ENCODE results near the gene GPHA2. TPM values are rescaled to one million over a fixed set of nuclear protein-coding genes. Genes with fewer than 3 reads are reported as not detected.

Gene GPHA2
- total and polyA plus RNA-seq, 2 of the 13 experiments (the other 11 are each of a cell fraction or from before 2014, with no cell fraction given), result 13.0 to 19.1 TPM

DNA sequence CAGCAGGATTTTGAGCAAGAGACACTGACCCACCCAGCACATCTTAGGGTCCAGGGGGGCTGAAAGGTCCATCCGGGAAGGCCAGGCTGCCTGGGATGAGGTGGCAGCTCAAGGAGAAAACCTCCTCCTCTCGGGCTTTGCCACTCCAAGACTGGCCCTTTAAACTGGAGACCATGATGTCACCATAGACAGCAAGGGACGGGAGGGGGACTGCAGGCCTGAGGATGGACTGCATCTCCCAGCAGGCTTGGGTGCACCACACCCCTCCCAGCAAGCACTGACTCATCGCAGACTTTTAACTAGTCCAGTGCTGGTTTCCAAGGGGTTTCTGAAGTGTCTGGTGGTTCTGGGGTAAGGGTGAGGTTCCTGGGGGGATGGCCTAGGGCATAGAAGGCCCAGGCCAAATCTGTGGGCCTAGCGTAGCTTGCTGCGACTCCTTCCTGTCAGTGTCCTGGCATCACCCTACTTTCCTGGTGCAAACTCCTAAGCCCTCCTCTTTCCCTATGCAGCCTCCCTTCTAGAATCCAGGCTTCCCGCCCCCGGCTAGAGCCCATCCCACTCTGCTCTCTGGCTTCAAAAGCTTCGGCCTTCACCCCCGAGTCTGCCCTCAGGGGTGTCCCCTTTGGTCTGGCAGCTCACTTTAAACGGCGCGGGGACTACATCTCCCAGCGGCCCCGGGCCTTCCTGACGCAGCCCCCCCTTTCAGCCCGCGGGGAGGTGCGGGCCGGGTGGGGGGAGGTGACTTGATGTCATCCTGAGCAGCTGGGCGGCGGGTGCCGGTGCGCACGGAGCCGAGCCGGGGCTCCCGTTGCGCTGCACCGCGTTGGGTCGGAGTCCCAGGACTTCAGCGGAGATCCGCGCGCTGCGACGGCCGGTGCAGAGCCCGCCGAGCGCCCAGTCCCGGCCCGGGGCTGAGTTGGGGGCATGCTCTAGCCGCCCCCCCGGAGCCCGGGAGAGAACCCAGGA lies 11.5 kb downstream of the GPHA2 start, which contains the start of gene PPP2R5B (continued):
- TF ChIP-seq ZFY (CRISPR knock-in tag; IDR thresholded peaks at IDR 0.05) (peak; percentile 77), CREB1 (IDR thresholded peaks at IDR 0.05) (peak; percentile 71), CREB1 (CRISPR knock-in tag; IDR thresholded peaks at IDR 0.05) (peak; percentile 93), MXD4 (CRISPR knock-in tag; IDR thresholded peaks at IDR 0.05) (peak; percentile 79), SIX4 (CRISPR knock-in tag; IDR thresholded peaks at IDR 0.05) (no peak), JDP2 (CRISPR knock-in tag; IDR thresholded peaks at IDR 0.05; ENCODE audit: borderline replicate concordance) (no peak), HDAC1 (CRISPR knock-in tag; IDR thresholded peaks at IDR 0.05) (peak; percentile 94), FOSL1 (CRISPR knock-in tag; IDR thresholded peaks at IDR 0.05; ENCODE audit: borderline replicate concordance) (peak; percentile 91), ZNF230 (CRISPR knock-in tag; IDR thresholded peaks at IDR 0.05) (no peak), SOX13 (IDR thresholded peaks at IDR 0.05) (no peak), SOX13 (CRISPR knock-in tag; conservative IDR thresholded peaks at IDR 0.05 in 1 of 2, IDR thresholded peaks at IDR 0.05 in 1 of 2) (peak in 1 of 2 experiments; percentile 23; a peak in 1 of 4 replicates), ZNF615 (CRISPR knock-in tag; IDR thresholded peaks at IDR 0.05; ENCODE audit: borderline replicate concordance) (no peak)
- TF ChIP-seq, protein P1, sequence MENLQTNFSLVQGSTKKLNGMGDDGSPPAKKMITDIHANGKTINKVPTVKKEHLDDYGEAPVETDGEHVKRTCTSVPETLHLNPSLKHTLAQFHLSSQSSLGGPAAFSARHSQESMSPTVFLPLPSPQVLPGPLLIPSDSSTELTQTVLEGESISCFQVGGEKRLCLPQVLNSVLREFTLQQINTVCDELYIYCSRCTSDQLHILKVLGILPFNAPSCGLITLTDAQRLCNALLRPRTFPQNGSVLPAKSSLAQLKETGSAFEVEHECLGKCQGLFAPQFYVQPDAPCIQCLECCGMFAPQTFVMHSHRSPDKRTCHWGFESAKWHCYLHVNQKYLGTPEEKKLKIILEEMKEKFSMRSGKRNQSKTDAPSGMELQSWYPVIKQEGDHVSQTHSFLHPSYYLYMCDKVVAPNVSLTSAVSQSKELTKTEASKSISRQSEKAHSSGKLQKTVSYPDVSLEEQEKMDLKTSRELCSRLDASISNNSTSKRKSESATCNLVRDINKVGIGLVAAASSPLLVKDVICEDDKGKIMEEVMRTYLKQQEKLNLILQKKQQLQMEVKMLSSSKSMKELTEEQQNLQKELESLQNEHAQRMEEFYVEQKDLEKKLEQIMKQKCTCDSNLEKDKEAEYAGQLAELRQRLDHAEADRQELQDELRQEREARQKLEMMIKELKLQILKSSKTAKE (CRISPR knock-in tag; IDR thresholded peaks at IDR 0.05; ENCODE audit: borderline replicate concordance), result no peak
- TF ChIP-seq, protein P2, sequence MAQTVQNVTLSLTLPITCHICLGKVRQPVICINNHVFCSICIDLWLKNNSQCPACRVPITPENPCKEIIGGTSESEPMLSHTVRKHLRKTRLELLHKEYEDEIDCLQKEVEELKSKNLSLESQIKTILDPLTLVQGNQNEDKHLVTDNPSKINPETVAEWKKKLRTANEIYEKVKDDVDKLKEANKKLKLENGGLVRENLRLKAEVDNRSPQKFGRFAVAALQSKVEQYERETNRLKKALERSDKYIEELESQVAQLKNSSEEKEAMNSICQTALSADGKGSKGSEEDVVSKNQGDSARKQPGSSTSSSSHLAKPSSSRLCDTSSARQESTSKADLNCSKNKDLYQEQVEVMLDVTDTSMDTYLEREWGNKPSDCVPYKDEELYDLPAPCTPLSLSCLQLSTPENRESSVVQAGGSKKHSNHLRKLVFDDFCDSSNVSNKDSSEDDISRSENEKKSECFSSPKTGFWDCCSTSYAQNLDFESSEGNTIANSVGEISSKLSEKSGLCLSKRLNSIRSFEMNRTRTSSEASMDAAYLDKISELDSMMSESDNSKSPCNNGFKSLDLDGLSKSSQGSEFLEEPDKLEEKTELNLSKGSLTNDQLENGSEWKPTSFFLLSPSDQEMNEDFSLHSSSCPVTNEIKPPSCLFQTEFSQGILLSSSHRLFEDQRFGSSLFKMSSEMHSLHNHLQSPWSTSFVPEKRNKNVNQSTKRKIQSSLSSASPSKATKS (CRISPR knock-in tag; IDR thresholded peaks at IDR 0.05), result 0 out of 2 replicates have a peak, but pooled peaks have one; percentile 21
- TF ChIP-seq, protein P3, sequence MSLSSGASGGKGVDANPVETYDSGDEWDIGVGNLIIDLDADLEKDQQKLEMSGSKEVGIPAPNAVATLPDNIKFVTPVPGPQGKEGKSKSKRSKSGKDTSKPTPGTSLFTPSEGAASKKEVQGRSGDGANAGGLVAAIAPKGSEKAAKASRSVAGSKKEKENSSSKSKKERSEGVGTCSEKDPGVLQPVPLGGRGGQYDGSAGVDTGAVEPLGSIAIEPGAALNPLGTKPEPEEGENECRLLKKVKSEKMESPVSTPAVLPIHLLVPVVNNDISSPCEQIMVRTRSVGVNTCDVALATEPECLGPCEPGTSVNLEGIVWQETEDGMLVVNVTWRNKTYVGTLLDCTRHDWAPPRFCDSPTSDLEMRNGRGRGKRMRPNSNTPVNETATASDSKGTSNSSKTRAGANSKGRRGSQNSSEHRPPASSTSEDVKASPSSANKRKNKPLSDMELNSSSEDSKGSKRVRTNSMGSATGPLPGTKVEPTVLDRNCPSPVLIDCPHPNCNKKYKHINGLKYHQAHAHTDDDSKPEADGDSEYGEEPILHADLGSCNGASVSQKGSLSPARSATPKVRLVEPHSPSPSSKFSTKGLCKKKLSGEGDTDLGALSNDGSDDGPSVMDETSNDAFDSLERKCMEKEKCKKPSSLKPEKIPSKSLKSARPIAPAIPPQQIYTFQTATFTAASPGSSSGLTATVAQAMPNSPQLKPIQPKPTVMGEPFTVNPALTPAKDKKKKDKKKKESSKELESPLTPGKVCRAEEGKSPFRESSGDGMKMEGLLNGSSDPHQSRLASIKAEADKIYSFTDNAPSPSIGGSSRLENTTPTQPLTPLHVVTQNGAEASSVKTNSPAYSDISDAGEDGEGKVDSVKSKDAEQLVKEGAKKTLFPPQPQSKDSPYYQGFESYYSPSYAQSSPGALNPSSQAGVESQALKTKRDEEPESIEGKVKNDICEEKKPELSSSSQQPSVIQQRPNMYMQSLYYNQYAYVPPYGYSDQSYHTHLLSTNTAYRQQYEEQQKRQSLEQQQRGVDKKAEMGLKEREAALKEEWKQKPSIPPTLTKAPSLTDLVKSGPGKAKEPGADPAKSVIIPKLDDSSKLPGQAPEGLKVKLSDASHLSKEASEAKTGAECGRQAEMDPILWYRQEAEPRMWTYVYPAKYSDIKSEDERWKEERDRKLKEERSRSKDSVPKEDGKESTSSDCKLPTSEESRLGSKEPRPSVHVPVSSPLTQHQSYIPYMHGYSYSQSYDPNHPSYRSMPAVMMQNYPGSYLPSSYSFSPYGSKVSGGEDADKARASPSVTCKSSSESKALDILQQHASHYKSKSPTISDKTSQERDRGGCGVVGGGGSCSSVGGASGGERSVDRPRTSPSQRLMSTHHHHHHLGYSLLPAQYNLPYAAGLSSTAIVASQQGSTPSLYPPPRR (CRISPR knock-in tag; IDR thresholded peaks at IDR 0.05; ENCODE audit: borderline replicate concordance), result no peak
- TF ChIP-seq, protein P4, sequence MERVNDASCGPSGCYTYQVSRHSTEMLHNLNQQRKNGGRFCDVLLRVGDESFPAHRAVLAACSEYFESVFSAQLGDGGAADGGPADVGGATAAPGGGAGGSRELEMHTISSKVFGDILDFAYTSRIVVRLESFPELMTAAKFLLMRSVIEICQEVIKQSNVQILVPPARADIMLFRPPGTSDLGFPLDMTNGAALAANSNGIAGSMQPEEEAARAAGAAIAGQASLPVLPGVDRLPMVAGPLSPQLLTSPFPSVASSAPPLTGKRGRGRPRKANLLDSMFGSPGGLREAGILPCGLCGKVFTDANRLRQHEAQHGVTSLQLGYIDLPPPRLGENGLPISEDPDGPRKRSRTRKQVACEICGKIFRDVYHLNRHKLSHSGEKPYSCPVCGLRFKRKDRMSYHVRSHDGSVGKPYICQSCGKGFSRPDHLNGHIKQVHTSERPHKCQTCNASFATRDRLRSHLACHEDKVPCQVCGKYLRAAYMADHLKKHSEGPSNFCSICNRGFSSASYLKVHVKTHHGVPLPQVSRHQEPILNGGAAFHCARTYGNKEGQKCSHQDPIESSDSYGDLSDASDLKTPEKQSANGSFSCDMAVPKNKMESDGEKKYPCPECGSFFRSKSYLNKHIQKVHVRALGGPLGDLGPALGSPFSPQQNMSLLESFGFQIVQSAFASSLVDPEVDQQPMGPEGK (CRISPR knock-in tag; IDR thresholded peaks at IDR 0.05), result peak; percentile 98

All from HepG2 (cell line).